NCI-H524 (cell line): Measurements from ENCODE around the gene FBN1.
A peak's percentile ranks its signal among the peaks of the same experiment; 100 is the strongest.

Experiments
- DNase-seq, 2 experiments: peaks; one replicate each; lab custom pipeline; 2025; lab: John Stamatoyannopoulos, UW

FBN1 gene

DNA sequence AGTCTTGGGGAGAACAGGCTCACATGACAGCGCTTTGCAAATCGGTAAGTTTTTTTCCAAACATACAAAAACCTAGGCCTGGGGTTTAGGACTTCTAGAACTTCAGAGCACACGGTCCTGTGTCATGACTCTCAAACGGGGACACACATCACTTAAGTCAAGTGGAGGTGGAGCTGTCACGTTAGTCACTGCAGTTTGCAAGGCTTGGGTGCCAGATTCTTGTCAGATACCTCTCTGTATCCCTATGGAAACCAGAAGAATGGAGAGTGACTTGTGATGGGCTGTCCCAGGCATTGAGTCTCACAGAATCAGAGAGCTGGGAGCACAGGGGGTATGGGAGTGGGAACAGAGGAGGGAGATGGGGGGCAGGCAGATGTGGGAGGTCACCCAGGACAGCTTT lies 249.5 kb downstream of the FBN1 start:
- no peak for DNase-seq

DNA sequence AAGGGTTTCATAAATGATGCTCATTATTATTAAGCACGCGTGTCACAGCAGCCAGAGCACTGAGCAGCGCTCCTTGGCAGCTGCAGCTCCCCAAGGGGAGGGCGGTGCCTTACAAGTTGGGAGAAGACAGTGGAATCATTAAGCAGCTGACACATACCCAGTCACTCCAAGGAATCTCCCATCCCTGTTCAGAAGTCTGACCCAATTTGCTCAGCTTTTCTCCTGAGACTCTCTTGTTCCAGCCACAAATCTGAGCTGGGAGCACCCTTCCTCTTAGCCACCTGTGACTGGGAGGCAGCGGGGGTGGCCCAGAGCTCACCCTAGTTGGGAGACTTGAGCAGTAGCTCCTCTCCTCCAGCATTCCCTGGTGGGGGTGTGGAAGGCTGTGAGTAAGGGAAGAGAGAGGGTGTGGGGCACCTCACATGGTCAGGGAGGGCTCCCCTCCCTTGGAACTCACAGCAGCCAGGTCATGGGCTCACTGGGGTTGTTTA lies 249.9 kb downstream of the FBN1 start:
- DNase-seq: peak in 1 of 2 experiments; percentile 30

DNA sequence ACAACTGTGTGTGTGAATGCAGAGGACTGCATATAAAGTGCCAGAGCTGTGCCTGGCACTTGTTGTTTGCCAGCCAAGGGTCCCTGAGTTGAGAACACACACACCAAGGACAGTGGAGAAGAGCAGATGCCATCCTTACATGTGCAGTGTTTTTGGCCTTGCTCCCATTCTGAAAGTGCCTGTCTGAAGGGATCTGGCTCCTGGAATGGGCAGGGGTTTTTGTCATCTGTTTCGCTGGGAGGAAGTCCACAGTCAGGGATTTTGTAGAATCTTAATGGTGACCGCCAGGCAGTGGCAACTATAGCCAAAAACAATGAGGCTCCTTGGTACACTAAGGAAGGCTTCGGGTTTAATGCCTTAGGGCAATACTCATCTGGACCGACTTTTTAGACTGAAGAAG lies 250.5 kb downstream of the FBN1 start:
- no peak for DNase-seq

DNA sequence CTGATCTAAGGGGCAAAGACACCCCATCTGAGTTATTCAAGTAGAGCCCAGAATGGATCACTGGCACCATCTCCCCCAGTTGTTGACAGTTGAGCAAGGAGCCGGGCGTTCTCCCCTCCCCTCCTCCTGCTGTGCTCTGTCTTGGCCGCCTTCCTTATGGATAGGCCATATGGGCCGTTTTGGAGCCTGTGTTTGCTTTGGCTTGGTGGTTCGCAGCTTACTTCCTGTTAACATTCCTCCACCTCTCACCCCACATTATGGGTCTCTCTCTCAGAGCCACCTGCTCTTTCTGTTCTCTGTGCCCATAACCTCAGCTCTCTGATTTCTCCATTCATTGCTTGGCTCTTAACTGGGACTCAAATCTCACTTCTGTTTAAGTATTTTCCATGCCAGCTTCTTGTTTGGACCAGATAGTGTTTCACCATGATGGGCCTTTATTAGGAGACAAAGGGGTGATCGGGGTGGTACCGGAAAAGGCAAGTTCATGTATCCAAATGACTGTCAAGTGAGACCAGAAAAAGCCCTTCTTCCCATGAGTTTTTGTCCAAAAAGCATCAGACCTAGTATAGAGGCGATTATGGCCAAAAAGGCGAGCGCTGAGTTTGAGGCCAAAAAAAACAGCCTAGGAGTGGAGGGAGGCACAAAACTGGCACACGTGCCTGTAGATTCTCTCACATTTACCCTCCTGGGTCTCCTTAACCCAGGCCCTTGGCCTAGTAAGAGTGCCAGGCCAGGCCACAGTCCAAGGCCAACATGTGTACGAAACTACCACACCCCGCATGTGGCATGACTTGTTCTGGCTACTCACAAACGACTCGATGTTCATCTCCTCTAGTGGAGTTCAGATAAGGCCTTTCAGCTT lies 251.6 kb downstream of the FBN1 start:
- DNase-seq: peak; percentile 75 to 93

DNA sequence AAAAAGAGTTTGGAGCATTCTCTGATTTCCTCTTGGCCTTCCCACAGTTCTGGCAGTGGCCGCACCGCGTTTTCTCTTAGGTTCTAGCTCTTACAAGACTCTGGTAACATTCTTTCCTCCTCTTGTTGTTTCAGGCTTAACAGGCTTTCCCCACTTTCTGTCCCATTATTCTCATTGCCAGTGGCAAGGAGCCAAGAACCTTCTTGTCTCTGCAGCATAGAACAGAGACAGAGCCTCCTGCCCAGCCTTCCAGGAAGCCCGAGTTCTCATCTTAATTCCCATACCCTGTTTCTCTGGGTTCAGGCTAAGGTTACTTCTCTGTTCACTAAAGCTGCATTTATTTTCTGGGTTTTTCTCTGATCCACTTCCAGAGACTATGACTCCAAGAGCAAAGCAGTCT lies 253.2 kb downstream of the FBN1 start:
- no peak for DNase-seq

DNA sequence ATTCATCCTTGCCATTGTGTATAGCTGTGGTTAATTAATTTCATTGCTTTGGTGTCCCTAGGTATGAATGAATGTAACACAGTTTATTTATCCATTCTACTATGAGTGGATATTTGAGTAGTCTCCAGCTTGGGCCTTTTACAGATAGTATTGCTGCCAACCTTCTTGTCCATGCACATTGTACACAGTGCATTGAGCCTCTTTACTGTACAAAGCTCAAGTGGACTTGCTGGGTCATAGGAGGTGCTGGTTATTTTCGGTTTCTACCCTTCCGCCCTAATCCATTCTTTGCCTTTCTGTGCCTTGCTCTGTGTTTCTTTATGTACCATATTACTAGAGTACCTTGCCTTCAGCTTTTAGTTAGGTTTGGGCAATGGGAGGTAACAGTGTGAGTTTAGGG lies 253.6 kb downstream of the FBN1 start:
- no peak for DNase-seq

DNA sequence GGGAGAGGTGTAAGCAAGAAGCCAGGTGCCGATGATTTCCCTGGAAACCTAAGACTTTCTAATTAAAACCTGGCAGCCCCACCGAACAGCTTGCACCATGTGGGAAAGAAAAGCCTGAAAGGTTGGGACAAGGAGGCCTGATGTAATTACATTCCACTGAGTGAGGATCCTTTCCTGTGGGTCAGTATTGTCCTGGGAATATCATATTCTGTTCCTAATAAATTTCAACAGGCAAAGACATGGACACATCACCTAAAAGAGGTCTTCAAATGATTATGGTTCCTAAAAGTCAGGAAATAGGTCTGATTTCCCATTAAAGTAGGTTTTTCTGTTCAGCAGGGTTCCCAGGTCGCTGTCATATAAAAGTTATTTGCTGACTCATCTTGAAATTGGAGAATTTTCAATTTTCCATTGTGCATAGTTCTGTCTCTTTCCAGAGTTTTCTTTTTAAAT lies 255.8 kb downstream of the FBN1 start:
- peak in 1 of 2 experiments; percentile 59 for DNase-seq

DNA sequence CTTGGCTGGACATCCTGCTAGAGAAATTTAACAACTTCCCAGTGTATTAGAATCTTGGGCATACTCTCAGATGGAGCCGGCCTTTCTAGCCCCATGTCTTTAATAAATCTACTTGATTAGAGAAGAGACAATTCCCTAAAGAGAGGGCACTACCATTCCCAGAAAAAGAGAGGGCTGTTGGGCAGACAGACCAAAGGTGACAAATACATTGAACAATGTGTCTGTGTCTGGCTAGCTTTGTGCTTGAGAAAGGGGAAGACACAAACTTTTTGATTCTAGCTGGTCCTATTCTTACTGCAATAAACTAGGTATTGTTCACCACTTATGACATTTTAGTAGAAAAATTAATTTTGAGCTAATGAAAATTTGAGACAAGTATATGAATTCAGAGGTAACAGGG lies 256.6 kb downstream of the FBN1 start:
- no peak for DNase-seq

DNA sequence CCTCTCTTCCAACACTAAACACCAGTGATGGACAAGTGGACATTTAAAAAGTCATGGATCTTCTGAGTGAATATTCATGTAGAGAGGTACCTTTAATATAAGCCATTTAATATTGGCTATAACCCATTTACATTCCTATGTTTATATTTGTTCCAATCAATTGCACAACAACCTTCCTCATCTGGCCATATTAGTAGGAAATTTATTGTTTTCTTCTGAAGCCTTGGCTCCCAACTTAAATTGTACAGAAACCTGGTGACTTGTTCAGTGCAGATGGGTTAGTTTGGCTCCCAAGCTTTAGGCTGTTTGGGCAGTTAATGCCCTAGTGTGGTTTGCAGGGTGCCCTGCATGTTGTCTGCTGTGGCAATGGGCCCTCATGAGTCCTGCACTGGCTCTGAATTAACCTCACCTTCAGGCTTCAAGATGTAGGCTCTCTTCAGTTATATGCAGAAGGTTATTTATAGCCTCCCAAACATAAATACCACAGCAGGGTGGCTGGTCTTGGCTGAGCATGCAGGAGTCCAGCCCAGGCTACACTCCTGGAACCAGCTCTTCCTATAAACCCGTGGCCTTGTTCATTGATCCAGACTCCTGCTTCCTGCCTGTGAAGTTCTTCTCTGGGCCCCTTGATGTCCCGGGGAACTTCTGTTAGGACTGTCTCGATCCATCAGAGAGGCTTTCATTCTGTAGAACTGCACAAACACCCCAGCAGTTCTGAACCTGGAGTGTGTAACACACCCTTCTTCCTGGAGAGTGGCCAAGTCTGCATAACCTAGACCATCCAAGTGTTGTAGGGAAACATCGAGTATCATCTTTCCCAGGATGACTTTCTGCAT lies 257.3 kb downstream of the FBN1 start:
- no peak for DNase-seq

DNA sequence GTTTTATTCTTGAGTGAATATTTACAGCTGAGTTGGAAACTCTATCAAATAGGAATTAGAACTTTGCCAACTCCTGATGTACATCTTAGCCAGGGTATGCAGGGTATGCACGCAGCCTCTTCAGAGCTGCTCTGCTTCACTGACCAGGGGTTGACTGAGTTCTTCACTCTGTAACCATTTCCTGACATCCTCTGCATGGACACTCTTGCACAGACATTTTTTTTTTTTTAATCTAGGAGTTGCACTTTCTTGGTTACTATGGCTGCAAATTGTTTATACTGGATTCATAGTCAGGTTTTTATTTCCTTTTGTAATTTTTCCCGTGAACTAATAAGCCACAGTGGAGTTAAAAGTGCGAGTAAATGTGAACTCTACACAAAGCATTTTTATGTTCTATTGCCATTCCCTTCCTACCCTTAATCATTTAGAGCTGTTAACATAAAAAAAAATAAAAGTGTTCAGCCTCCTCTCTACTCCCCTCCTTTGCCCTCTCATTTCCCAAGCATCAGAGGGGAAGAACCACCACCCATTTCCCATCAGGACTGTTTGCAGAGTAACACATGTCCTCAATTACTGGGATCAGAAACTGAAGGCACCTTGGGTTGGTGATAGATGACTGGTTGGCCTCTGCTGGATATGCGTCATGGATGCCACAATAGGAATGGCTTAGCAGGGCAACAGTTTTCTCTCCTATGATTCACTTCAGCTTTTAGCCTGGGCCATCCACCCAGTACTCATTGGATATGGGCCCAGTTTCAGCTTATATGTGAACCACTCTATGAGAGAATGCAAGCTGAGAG lies 260.3 kb downstream of the FBN1 start:
- DNase-seq: no peak

DNA sequence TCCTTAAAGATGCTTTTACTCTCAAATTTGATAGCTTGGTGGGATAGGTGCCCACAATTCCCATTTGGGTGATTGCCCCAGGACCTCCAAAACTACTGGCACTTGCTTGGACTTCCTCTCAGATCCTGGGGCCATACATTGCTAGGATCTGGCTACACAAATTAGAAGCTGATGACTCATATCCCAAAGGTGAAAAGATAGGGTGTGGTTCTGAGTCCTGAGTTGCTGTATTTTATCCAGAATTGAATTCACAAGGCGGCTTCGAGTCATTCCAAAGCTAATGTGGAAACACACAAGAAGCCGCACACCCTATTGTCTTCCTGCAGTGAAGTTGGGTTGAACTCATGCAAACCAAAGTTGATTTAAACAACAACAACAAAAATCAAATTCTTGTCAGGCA lies 260.9 kb downstream of the FBN1 start:
- DNase-seq: no peak

DNA sequence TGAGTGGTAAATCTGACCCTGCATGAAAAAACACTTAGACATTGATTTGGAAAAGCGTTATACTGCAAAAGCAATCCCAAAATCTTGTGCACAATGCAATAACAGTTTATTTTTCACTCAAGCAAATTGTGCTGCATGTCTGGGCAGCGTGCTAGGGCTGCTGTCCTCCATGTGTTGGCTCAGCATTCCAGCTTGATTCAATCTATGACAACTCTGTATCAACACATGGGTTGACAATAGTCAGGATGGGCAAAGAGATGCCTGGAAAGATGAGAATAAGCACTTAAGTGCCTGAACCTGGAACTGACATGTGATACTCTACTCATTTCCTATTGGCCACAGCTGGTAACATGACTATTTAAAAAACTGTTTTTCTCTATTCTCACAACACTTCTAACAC lies 262.5 kb downstream of the FBN1 start:
- DNase-seq: no peak

DNA sequence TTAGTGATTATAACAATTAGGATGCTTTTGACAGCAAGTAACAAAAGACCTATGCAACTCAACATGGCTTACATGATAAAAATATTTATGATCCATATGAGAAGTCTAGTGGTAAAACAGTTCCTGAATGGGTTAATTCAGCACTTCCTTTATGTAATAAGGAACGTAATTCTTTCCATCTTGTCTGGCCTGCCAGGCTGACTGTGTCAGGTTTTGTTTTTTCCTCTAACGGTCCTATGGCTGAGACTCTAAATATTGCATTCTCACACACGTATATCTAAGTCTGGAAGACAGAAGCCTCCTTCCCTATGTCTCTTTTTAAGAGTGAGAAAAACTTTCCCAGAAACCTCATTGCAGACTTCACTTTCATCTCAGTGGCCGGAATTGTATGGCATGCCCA lies 263.6 kb downstream of the FBN1 start:
- DNase-seq: no peak

DNA sequence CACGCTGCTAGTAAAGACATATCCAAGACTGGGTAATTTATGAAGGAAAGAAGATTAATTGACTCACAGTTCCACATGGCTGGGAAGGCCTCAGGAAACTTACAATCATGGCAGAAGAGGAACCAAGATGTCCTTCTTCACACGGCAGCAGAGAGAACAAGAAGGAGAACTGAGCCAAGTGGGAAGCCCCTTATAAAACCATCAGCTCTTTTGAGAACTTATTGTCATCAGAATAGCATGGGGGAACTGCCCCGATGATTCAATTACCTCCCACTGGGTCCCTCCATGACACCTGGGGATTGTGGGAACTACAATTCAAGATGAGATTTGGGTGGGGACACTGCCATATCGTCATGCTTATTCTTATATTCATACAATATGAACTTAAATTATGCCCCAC lies 265.3 kb downstream of the FBN1 start:
- DNase-seq: no peak

DNA sequence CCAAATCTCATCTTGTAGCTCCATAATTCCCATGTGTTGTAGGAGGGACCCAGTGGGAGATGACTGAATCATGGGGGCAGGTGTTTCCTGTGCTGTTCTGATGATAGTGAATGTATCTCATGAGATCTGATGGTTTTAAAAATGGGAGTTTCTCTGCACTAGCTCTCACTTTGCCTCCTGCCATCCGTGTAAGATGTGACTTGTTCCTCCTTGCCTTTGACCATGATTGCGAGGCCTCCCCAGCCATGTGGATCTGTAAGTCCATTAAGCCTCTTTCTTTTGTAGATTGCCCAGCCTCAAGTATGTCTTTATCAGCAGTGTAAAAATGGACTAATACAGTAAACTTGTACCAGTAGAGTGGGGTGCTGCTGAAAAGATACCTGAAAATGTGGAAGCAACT lies 269.7 kb downstream of the FBN1 start:
- no peak for DNase-seq

DNA sequence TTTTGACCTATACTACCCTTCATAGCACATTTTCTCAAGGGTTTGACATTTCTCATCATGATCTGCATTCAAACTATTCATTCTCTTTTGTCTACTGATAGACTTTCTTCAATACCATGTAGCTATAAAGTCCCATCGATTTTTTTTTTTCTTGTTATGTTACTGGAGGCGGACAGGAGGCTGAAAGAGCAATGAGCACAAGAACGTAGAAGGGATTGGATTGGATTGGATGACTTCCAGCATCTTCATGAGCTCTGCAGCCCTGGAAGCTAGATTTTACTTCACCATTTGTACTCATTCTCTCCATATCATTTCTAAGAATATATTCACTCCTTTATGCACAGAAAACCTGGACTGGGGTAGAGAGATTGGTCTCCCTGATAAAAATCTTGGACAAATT lies 271.0 kb downstream of the FBN1 start:
- no peak for DNase-seq

DNA sequence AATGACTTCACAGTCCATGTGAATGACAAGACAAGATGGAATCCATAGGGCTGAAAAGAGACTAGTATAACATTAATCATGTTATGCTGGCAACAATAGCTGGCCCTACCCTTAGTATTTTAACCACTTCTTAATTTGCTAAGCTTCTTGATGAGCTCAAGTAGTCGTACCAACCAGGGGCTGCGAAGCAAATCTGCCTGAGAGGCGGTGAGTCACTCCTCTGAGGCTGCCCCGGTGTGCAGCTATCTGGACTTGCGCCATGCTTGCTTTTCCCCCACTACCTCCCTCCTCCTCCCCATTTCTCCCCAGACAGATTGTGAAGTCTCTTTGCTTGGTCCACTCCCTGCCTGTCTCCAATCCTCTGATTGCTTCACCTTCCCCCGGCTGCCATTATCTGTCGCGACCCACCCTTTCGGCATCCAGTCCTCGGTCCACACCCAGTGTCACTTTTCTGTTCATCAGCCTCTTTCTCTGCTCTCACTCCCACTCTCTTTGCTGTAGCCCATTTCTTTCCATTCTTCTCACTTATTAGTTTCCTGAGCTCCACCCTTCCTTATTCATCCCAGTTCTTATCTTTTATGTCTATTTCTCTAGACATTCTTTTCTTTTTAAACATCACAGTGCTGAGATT lies 271.6 kb downstream of the FBN1 start:
- DNase-seq: peak in 1 of 2 experiments; percentile 14

DNA sequence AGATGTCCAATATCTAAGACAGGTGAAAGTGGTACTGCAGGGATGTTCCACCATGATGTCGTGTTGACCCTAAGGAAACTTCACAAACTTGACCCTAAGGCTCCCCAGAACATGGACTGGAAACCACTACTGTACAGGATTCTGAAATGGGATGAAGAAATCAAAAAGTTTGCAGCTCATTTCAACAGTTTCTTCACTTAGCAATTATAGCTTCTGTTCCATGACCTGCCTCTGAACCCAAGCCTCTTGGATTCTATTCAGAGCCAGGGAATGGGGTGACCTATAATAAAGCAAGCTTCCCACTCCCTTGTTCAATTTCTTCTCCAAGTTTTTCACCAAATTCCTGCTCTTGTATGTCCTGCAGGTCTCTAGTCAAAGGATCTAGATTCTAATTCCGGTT lies 273.5 kb downstream of the FBN1 start:
- DNase-seq: no peak

DNA sequence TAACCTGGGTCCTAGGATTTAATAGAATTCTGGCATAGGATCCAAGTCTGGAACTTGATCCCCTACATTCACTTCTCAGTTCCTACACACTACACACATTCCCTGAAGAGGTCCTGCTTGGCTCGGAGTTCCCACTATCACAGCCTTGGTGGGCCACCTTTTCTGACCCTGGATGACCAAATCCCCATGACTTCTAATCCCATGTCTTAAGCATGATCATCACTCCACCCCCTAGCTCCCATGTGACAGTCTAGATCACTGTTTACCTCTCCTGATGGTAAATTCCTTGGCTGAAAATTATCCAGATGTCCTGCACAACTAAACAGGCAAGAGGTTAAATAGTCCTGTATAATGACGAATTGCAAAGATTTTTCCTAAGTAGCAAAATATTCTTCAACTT lies 274.0 kb downstream of the FBN1 start:
- DNase-seq: no peak

DNA sequence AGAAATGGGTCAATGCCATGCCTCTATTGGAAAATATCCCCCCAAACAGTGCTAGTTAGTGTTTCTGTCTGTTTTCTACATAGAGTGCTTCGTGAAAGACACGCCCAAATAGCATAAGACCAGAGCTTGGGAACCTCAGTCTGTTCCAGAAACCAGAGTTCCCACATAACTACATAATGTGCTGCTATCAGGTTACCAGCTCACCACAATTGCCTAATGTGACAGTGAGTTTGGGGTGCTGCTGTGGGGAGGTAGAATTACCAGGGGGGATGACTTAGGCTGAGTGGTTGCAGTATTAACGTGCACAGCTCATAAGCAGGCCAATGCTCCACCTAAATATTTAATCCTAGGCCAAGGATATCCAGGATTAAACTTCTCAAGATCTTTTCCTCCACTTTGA lies 275.0 kb downstream of the FBN1 start:
- DNase-seq: no peak

DNA sequence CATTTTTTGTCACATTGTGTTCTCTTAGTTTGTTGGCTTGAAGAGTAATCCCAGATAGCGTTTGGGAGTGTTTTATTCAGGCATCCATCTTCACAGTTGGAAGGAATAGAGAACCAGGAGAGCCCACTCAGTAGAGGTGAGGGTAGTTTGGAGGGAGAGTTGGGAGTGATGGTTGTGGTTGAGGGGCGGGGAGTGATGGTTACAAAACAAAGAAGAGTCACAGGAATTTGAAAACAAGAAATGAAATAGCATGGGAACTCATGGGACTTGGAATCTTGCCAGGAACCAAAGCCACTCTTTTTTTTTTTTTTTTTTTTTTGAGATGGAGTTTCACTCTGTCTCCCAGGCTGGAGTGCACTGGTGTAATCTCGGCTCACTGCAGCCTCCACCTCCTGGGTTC lies 278.0 kb downstream of the FBN1 start:
- DNase-seq: no peak
